Measurements from ENCODE around the gene SCUBE1. TPM values are rescaled to one million over a fixed set of nuclear protein-coding genes. Genes with fewer than 3 reads are reported as not detected.

Gene SCUBE1
- total RNA-seq, 1 experiment from 2014 or later: 3.9 TPM

DNA sequence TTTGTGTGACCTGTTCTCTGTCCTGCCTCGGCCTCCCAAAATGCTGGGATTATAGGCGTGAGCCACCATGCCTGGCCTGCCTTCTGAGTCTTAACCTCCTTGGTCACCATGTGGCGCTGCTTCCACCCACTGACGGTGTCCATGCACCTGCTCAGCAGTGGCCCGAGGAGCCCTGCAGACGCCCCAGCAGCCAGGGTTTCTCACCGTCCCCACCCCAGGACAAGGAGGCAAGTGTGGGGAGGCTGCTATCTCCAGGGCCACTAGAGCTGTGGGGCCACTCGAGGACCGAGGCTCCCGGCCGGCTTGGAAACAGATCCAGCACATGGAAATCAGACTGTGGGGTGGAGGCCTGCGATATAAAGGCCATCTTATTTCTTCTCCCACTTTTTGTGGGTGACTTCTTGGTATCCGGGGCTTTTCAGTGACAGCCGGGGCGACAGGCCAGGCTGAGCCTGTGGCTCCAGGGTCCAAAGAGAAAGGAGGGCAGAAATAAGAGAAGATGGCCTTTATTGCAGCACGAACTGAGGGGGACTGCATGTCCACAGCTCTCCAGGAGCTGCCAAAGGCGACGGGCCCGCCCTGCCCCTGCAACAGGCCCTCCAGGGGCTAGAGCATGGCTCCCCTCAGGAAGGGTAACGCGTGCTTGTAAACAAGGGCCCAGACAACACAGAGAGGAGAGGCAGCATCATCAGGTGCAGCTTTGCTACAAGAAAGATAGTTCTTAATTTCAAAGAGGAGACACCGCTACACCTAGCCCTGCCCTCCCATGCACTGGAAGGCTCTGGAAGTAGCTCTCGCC lies 176.8 kb downstream of the SCUBE1 start:
- DNase-seq (ENCODE audit: low read depth, low spot score) (no peak), ATAC-seq (peak; percentile 24)
- RAD21 ChIA-PET (ENCODE audit: low non-redundant PET in 1 of 2, low total read pairs in 2 of 2, uncharacterized antibody in 2 of 2, unreplicated experiment in 2 of 2): interaction anchor here in 1 of 2 experiments (0.7 to 1.0 kb wide), 2 partner anchors 13 to 49 kb away, joined by 3 to 5 read pairs; no protein-coding TSS in a partner anchor
- Histone ChIP-seq H3K27ac (ENCODE audit: low read depth, low read length) (no peak overlapping the region), H3K9me3 (ENCODE audit: control insufficient read depth in 1 of 2, insufficient read depth in 1 of 2, low read depth in 1 of 2, low read length in 2 of 2) (no peaks in the 10 kb centered on the region), H3K4me1 (ENCODE audit: control insufficient read depth in 1 of 2, insufficient read depth in 2 of 2, low read length in 2 of 2) (no peaks in the 10 kb centered on the region), H3K9ac (ENCODE audit: low read length) (no peak overlapping the region), H3K9me2 (ENCODE audit: insufficient read depth) (no peaks in the 10 kb centered on the region), H3K4me3 (replicated peaks in 1 of 2; ENCODE audit: low read depth in 1 of 2, low read length in 2 of 2) (no peak overlapping the region), H3K4me2 (ENCODE audit: low read length) (no peak overlapping the region), H3K27me3 (ENCODE audit: insufficient read depth, low read length) (no peaks in the 10 kb centered on the region), H4K20me1 (ENCODE audit: insufficient read depth) (no peaks in the 10 kb centered on the region), H3K79me2 (ENCODE audit: insufficient read depth, low read length) (no peaks in the 10 kb centered on the region), H3K36me3 (ENCODE audit: control insufficient read depth in 1 of 2, insufficient read depth in 2 of 2, low read length in 2 of 2) (peaks cover 3 to 10% of the 10 kb centered on the region in 2 experiments; a peak in 3 of 4 replicates), H2AFZ (ENCODE audit: low read depth, low read length, poor library complexity, severe bottlenecking) (no peak overlapping the region)
- BruUV-seq (replicated peaks): no TSS peak
- CTCF ChIA-PET: no interaction called here
- POLR2A ChIA-PET: interaction anchor here (1.1 kb wide), 1 partner anchor 21 kb away, joined by 4 read pairs; the partner anchor contains the start of gene TTLL12
- no peak for TF ChIP-seq EZH2 (IDR thresholded peaks at IDR 0.05)
- no peak for TF ChIP-seq ZFX (IDR thresholded peaks at IDR 0.05)
- TF ChIP-seq CBX3 (IDR thresholded peaks at IDR 0.05; ENCODE audit: low read depth): no peak
- TF ChIP-seq, protein P1, sequence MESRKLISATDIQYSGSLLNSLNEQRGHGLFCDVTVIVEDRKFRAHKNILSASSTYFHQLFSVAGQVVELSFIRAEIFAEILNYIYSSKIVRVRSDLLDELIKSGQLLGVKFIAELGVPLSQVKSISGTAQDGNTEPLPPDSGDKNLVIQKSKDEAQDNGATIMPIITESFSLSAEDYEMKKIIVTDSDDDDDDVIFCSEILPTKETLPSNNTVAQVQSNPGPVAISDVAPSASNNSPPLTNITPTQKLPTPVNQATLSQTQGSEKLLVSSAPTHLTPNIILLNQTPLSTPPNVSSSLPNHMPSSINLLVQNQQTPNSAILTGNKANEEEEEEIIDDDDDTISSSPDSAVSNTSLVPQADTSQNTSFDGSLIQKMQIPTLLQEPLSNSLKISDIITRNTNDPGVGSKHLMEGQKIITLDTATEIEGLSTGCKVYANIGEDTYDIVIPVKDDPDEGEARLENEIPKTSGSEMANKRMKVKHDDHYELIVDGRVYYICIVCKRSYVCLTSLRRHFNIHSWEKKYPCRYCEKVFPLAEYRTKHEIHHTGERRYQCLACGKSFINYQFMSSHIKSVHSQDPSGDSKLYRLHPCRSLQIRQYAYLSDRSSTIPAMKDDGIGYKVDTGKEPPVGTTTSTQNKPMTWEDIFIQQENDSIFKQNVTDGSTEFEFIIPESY (IDR thresholded peaks at IDR 0.05; ENCODE audit: extremely low read depth, insufficient replicate concordance, low read length): no peak
- no peak for TF ChIP-seq TCF7L2 (IDR thresholded peaks at IDR 0.05; ENCODE audit: borderline replicate concordance, extremely low read depth, insufficient read depth, insufficient read length)
- TF ChIP-seq RAD21 (IDR thresholded peaks at IDR 0.05; ENCODE audit: low read depth): no peak
- no peak for TF ChIP-seq ELF1 (IDR thresholded peaks at IDR 0.05; ENCODE audit: borderline replicate concordance, low read depth)
- TF ChIP-seq, protein P2, sequence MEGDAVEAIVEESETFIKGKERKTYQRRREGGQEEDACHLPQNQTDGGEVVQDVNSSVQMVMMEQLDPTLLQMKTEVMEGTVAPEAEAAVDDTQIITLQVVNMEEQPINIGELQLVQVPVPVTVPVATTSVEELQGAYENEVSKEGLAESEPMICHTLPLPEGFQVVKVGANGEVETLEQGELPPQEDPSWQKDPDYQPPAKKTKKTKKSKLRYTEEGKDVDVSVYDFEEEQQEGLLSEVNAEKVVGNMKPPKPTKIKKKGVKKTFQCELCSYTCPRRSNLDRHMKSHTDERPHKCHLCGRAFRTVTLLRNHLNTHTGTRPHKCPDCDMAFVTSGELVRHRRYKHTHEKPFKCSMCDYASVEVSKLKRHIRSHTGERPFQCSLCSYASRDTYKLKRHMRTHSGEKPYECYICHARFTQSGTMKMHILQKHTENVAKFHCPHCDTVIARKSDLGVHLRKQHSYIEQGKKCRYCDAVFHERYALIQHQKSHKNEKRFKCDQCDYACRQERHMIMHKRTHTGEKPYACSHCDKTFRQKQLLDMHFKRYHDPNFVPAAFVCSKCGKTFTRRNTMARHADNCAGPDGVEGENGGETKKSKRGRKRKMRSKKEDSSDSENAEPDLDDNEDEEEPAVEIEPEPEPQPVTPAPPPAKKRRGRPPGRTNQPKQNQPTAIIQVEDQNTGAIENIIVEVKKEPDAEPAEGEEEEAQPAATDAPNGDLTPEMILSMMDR (IDR thresholded peaks at IDR 0.05 in 2 of 3, conservative IDR thresholded peaks at IDR 0.05 in 1 of 3; ENCODE audit: borderline replicate concordance in 1 of 3, insufficient read depth in 1 of 3, low read depth in 2 of 3, low read length in 2 of 3): no peak
- TF ChIP-seq SRF (IDR thresholded peaks at IDR 0.05; ENCODE audit: low read depth): no peak
- TF ChIP-seq, protein P3, sequence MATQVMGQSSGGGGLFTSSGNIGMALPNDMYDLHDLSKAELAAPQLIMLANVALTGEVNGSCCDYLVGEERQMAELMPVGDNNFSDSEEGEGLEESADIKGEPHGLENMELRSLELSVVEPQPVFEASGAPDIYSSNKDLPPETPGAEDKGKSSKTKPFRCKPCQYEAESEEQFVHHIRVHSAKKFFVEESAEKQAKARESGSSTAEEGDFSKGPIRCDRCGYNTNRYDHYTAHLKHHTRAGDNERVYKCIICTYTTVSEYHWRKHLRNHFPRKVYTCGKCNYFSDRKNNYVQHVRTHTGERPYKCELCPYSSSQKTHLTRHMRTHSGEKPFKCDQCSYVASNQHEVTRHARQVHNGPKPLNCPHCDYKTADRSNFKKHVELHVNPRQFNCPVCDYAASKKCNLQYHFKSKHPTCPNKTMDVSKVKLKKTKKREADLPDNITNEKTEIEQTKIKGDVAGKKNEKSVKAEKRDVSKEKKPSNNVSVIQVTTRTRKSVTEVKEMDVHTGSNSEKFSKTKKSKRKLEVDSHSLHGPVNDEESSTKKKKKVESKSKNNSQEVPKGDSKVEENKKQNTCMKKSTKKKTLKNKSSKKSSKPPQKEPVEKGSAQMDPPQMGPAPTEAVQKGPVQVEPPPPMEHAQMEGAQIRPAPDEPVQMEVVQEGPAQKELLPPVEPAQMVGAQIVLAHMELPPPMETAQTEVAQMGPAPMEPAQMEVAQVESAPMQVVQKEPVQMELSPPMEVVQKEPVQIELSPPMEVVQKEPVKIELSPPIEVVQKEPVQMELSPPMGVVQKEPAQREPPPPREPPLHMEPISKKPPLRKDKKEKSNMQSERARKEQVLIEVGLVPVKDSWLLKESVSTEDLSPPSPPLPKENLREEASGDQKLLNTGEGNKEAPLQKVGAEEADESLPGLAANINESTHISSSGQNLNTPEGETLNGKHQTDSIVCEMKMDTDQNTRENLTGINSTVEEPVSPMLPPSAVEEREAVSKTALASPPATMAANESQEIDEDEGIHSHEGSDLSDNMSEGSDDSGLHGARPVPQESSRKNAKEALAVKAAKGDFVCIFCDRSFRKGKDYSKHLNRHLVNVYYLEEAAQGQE (IDR thresholded peaks at IDR 0.05; ENCODE audit: low read depth): no peak
- TF ChIP-seq SP1 (IDR thresholded peaks at IDR 0.05; ENCODE audit: low read depth): no peak
- no peak for TF ChIP-seq SIN3A (IDR thresholded peaks at IDR 0.05; ENCODE audit: low read depth)
- no peak for TF ChIP-seq CEBPB (IDR thresholded peaks at IDR 0.05; ENCODE audit: low read depth)
- no peak for TF ChIP-seq EZH2phosphoT487 (IDR thresholded peaks at IDR 0.05; ENCODE audit: borderline replicate concordance)
- TF ChIP-seq, protein P4, sequence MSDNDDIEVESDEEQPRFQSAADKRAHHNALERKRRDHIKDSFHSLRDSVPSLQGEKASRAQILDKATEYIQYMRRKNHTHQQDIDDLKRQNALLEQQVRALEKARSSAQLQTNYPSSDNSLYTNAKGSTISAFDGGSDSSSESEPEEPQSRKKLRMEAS (IDR thresholded peaks at IDR 0.05): no peak
- intact Hi-C loops (cut with micrococcal nuclease): no loop called here

Measured in HCT116 (cell line).